Smooth muscle cell (in vitro differentiated cells): ENCODE measurements around the gene OR4M2. TPM values are rescaled to one million over a fixed set of nuclear protein-coding genes. Genes with fewer than 3 reads are reported as not detected.
"Not testable (repeated sequence)": the region's sequence is repeated elsewhere in the genome, so short reads cannot be mapped to it uniquely, and the experiment has no call there.

Source experiments
- DNase-seq: peaks from one replicate; lab custom pipeline; 2025; ENCODE audit not compliant: unreplicated experiment; lab: John Stamatoyannopoulos, UW
- H2AFZ ChIP-seq: fragments of 200-600 bp; sonication (generic); 2 replicates; pipeline ENCODE4 v1.6.0; 2016; ENCODE audit warnings: antibody characterized with exemption, low read depth, mild to moderate bottlenecking
- H3F3A ChIP-seq: fragments of 200-600 bp; sonication (generic); 2 replicates; pipeline ENCODE4 v1.6.0; 2017; ENCODE audit warnings: antibody characterized with exemption, low read depth
- H3K27ac ChIP-seq: fragments of 200-600 bp; sonication (generic); 2 replicates; pipeline ENCODE4 v1.5.1; 2016; ENCODE audit warnings: low read depth, mild to moderate bottlenecking
- H3K27me3 ChIP-seq: fragments of 200-600 bp; sonication (generic); 2 replicates; pipeline ENCODE4 v1.6.1; 2016; ENCODE audit warnings: low read depth, mild to moderate bottlenecking
- H3K36me3 ChIP-seq: fragments of 200-600 bp; sonication (generic); 2 replicates; pipeline ENCODE4 v1.5.1; 2016; ENCODE audit warnings: low read depth
- H3K4me1 ChIP-seq: fragments of 200-600 bp; sonication (generic); 2 replicates; pipeline ENCODE4 v1.5.1; 2016; ENCODE audit warnings: low read depth
- H3K4me2 ChIP-seq: fragments of 200-600 bp; sonication (generic); 2 replicates; pipeline ENCODE4 v1.6.0; 2016; ENCODE audit warnings: mild to moderate bottlenecking
- H3K4me3 ChIP-seq: fragments of 200-600 bp; sonication (generic); 2 replicates; pipeline ENCODE4 v1.5.1; 2016; ENCODE audit warnings: mild to moderate bottlenecking
- H3K79me2 ChIP-seq: fragments of 200-600 bp; sonication (generic); 2 replicates; pipeline ENCODE4 v1.6.0; 2016; ENCODE audit warnings: low read depth, mild to moderate bottlenecking
- H3K9ac ChIP-seq: fragments of 200-600 bp; sonication (generic); 2 replicates; pipeline ENCODE4 v1.6.0; 2016; ENCODE audit warnings: low read depth
- H3K9me3 ChIP-seq: fragments of 200-600 bp; sonication (generic); replicated peaks from 2 replicates; pipeline ENCODE4 v1.5.1; 2016; ENCODE audit warnings: low read depth
- H4K20me1 ChIP-seq: fragments of 200-600 bp; sonication (generic); 2 replicates; pipeline ENCODE4 v1.6.0; 2016; ENCODE audit warnings: low read depth
- WGBS: methylation state at CpG from one replicate; pipeline ENCODE4 v1.1.7; 2016; ENCODE audit warnings: low lambda C conversion rate; 5-methylcytosine and 5-hydroxymethylcytosine counted together
- polyA plus RNA-seq: library from polyadenylated mRNA; unstranded; fragments of >200 nt; fragmentation: Nextera tagmentation; extraction: Ambion mirVana; gene quantifications from 2 replicates; pipeline ENCODE4 v1.2.1, GENCODE V29; 2016
- total RNA-seq: library from RNA; depleted of rRNA; stranded (reverse); fragments of >200 nt; gene quantifications from 2 replicates; pipeline ENCODE4 v1.2.3, GENCODE V29; 2014

Gene OR4M2
- total RNA-seq (not detected in 2 replicates), polyA plus RNA-seq (not detected in 2 replicates)

- not testable (repeated sequence) for H3K27me3 ChIP-seq, H2AFZ ChIP-seq, H3K9me3 ChIP-seq, H3K4me3 ChIP-seq, H3K79me2 ChIP-seq, H3K36me3 ChIP-seq, H4K20me1 ChIP-seq, H3K9ac ChIP-seq, H3K27ac ChIP-seq, H3F3A ChIP-seq, H3K4me1 ChIP-seq, DNase-seq, H3K4me2 ChIP-seq
- WGBS: no CpG with 5 or more reads among the region's 2 CpGs
Measured at GRCh38 chr15:22080227-22080626, at the start of gene OR4M2. Gene OR4M2, plus strand, starts transcription at chr15:22080527. Its CDS starts 98 bp downstream, at chr15:22080625.

GRCh38 chr15:22069267-22069666 is 11.1 kb upstream of the OR4M2 start:
- not testable (repeated sequence) for H3K27me3 ChIP-seq, H3K27ac ChIP-seq, H4K20me1 ChIP-seq

GRCh38 chr15:22081386-22081785 is 1.1 kb downstream of the OR4M2 start:
- H3K9me3 ChIP-seq, H4K20me1 ChIP-seq, H3K27ac ChIP-seq, H3K4me3 ChIP-seq, DNase-seq, H3K4me2 ChIP-seq, H3K4me1 ChIP-seq, H3K79me2 ChIP-seq, H3K9ac ChIP-seq, H3K36me3 ChIP-seq, H3F3A ChIP-seq, H3K27me3 ChIP-seq, H2AFZ ChIP-seq: not testable (repeated sequence)
- no CpG with 5 or more reads among the region's 3 CpGs for WGBS

More at GRCh38 chr15:22069267-22069666, 11.1 kb upstream of the OR4M2 start:
- not testable (repeated sequence) for H3K79me2 ChIP-seq, H3K9ac ChIP-seq, H3K4me2 ChIP-seq, H3K4me1 ChIP-seq, H2AFZ ChIP-seq, H3K9me3 ChIP-seq, H3F3A ChIP-seq, H3K4me3 ChIP-seq, H3K36me3 ChIP-seq, DNase-seq

- H3K9ac ChIP-seq, H4K20me1 ChIP-seq, H3K27me3 ChIP-seq, H3K4me2 ChIP-seq, H3K9me3 ChIP-seq, H3F3A ChIP-seq, H3K4me3 ChIP-seq, H3K79me2 ChIP-seq, H2AFZ ChIP-seq, DNase-seq, H3K4me1 ChIP-seq, H3K27ac ChIP-seq, H3K36me3 ChIP-seq: not testable (repeated sequence)
- 85% methylated on average over 4 of the region's 16 CpGs for WGBS
Measured at GRCh38 chr15:22098616-22099253, 18.4 kb downstream of the OR4M2 start.

GRCh38 chr15:22099289-22099891 is 19.1 kb downstream of the OR4M2 start:
- DNase-seq, H3K4me3 ChIP-seq: not testable (repeated sequence)
- WGBS: no CpG with 5 or more reads among the region's 17 CpGs

GRCh38 chr15:22122033-22122432 is 41.7 kb downstream of the OR4M2 start:
- not testable (repeated sequence) for H2AFZ ChIP-seq, H3K79me2 ChIP-seq, H3K9me3 ChIP-seq, H3K4me1 ChIP-seq, H3K27me3 ChIP-seq, H3K4me2 ChIP-seq, H3K27ac ChIP-seq, H3F3A ChIP-seq, H4K20me1 ChIP-seq, H3K36me3 ChIP-seq, H3K9ac ChIP-seq, DNase-seq, H3K4me3 ChIP-seq
- 59% methylated on average over 5 of the region's 5 CpGs for WGBS

More at GRCh38 chr15:22099289-22099891, 19.1 kb downstream of the OR4M2 start:
- not testable (repeated sequence) for H3K9ac ChIP-seq, H3K79me2 ChIP-seq, H3K4me2 ChIP-seq, H3K27ac ChIP-seq, H3K4me1 ChIP-seq, H3K9me3 ChIP-seq, H3K27me3 ChIP-seq, H3F3A ChIP-seq, H2AFZ ChIP-seq, H4K20me1 ChIP-seq, H3K36me3 ChIP-seq

Other genes with a start within 250 kb of the OR4M2 start
- not detected in 2 replicates for gene POTEB, start 202.8 kb upstream of the OR4M2 start, total RNA-seq
- gene POTEB, start 202.8 kb upstream of the OR4M2 start, polyA plus RNA-seq: not detected in 2 replicates